ENCODE data around the gene C11orf68.

Gene C11orf68

GRCh38 chr11:65944767-65945166, 25.9 kb upstream of the C11orf68 start:
- no peak for DNase-seq

- DNase-seq: no peak
Measured at GRCh38 chr11:65944191-65944590, 25.3 kb upstream of the C11orf68 start.

- no peak for DNase-seq
Measured at GRCh38 chr11:65942531-65942930, 23.7 kb upstream of the C11orf68 start.

GRCh38 chr11:65941720-65942310, 23.0 kb upstream of the C11orf68 start:
- DNase-seq: no peak

GRCh38 chr11:65937766-65938165, 18.9 kb upstream of the C11orf68 start:
- DNase-seq: no peak

GRCh38 chr11:65934014-65934413, 15.2 kb upstream of the C11orf68 start:
- no peak for DNase-seq

GRCh38 chr11:65932558-65932919, 13.7 kb upstream of the C11orf68 start:
- no peak for DNase-seq

- no peak for DNase-seq
Measured at GRCh38 chr11:65931773-65932557, 13.1 kb upstream of the C11orf68 start.

GRCh38 chr11:65928667-65929066, 9.8 kb upstream of the C11orf68 start:
- DNase-seq: no peak

GRCh38 chr11:65927904-65928397, 9.1 kb upstream of the C11orf68 start:
- DNase-seq: peak in 2 of 56 donors; percentile 5 to 36

- no peak for DNase-seq
Measured at GRCh38 chr11:65925397-65925796, 6.5 kb upstream of the C11orf68 start.

- no peak for DNase-seq
Measured at GRCh38 chr11:65922565-65922964, 3.7 kb upstream of the C11orf68 start.

GRCh38 chr11:65921876-65922275, 3.0 kb upstream of the C11orf68 start:
- no peak for DNase-seq

- no peak for DNase-seq
Measured at GRCh38 chr11:65921033-65921555, 2.2 kb upstream of the C11orf68 start.

GRCh38 chr11:65920372-65920802, 1.5 kb upstream of the C11orf68 start:
- no peak for DNase-seq

- peak in 21 of 56 donors; percentile 31 to 65 (median 49) for DNase-seq
Measured at GRCh38 chr11:65919573-65920371, 910 bp upstream of the C11orf68 start.

- DNase-seq: peak; percentile 76 to 100 (median 98)
Measured at GRCh38 chr11:65919141-65919572, 295 bp upstream of the C11orf68 start, which contains the start of gene DRAP1. Gene DRAP1 (plus strand): TSS chr11:65919426. CDS start chr11:65919502, 76 bp downstream.

GRCh38 chr11:65917434-65918210, 1.2 kb downstream of the C11orf68 start:
- DNase-seq: no peak

GRCh38 chr11:65917077-65917433, 1.8 kb downstream of the C11orf68 start:
- no peak for DNase-seq

GRCh38 chr11:65916391-65916790, 2.5 kb downstream of the C11orf68 start:
- no peak for DNase-seq

GRCh38 chr11:65915821-65916251, 3.0 kb downstream of the C11orf68 start:
- peak in 28 of 56 donors; percentile 8 to 81 (median 28) for DNase-seq

All from nucleus accumbens (tissue), 56 donors.